ENCODE measurements around the gene GSDME.
A peak's percentile ranks its signal among the peaks of the same experiment; 100 is the strongest.
"Not testable (repeated sequence)": the region's sequence is repeated elsewhere in the genome, so short reads cannot be mapped to it uniquely, and the experiment has no call there.

Gene GSDME

DNA sequence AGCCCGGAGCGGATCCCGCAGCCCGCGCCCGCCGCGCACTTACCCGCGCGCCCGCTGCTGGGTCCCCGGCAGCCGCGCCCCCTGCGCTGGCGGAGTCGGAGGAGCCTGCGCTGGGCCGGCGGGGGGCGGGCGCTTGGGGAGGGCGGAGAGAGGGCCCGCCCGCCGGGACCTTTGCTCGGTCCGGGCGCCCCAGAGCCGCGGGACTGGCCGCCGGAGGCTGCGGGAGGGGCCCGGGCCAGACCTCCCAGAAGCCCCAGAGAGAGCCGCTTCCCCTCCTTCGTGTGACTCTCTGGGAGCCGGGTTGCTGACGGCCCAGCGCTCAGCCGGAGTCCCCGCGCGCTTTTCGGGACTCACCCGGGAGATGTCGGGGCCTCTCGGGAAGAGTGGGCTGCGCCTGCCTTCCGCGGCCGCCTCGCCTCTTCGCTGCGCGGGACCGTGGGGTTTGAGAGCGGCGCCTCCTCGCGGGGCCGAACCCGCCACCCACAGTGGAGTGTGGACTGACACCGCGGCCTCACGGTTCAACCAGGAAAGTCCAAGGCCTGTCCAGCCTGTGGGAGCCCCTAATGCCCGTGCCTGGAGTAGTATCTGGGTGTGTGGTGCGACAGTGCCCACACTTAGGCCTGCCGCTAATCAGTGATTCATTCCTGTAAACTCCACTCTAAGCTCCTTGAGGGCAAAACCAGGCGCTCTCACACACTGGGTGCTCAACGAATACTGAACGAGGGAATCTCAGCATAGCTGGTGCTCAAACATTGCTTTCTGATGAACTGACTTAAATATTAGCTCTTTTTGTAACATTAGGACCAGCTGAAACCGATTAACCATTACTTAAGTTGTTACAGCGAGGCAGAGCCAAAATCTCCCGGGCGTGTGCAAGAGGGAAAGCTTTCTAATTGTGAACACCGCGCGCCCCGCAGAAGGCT is at the start of gene GSDME:
TSS of gene GSDME (minus strand) at position 112 of the 923 bp plus-strand sequence. CDS start 7,690 bp downstream, outside the sequence.
- H3K9me3 ChIP-seq (ENCODE audit: control insufficient read depth, insufficient read depth, low read length) = no peaks in the 10 kb centered on the region
- H3K27me3 ChIP-seq (ENCODE audit: control insufficient read depth, insufficient read depth, low read length) = peaks cover 20% of the 10 kb centered on the region; the same call in 1 of the 2 replicates
- H3K27ac ChIP-seq (ENCODE audit: low read length) = no peak within 1 kb of the TSS
- WGBS (ENCODE audit: insufficient coverage, insufficient read length) = no CpG with 5 or more reads among the region's 81 CpGs
- no peak for DNase-seq (ENCODE audit: low read depth, low spot score)
- H3K4me1 ChIP-seq (ENCODE audit: control insufficient read depth, insufficient read depth, low read length) = peaks cover 6% of the 10 kb centered on the region
- no peaks in the 10 kb centered on the region for H3K36me3 ChIP-seq (ENCODE audit: control insufficient read depth, insufficient read depth, low read length)
- peak within 1 kb of the TSS; percentile 57; the same call in 1 of the 2 replicates for H3K4me3 ChIP-seq (ENCODE audit: low read length)

DNA sequence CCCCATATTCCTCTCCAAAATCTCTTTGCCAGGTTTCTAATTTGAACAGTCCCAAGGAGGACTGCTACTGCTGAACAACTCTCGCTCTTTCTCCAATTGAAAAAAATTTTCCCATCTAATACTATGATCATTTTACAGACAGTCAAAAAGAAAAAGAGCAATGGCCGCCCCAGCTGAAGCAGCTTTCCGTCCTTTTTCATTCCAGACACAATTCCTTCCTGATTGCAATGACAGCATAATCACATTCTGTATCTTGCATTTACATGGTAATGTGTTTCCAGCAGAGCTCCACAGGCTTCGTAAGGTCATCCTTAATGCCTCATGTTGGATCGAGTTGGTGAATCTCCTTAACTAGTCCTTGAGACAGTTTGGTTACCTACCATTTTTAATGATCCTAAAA is 45.0 kb upstream of the GSDME start:
- Histone ChIP-seq H3K27ac (ENCODE audit: low read length) (no peak overlapping the region), H3K4me1 (ENCODE audit: control insufficient read depth, insufficient read depth, low read length) (no peaks in the 10 kb centered on the region), H3K4me3 (ENCODE audit: low read length) (no peak overlapping the region), H3K9me3 (ENCODE audit: control insufficient read depth, insufficient read depth, low read length) (no peaks in the 10 kb centered on the region), H3K27me3 (ENCODE audit: control insufficient read depth, insufficient read depth, low read length) (no peaks in the 10 kb centered on the region), H3K36me3 (ENCODE audit: control insufficient read depth, insufficient read depth, low read length) (no peaks in the 10 kb centered on the region; the same call in 1 of the 2 replicates)
- DNase-seq (ENCODE audit: low read depth, low spot score) = no peak
- WGBS (ENCODE audit: insufficient coverage, insufficient read length) = no CpG with 5 or more reads among the region's 5 CpGs

DNA sequence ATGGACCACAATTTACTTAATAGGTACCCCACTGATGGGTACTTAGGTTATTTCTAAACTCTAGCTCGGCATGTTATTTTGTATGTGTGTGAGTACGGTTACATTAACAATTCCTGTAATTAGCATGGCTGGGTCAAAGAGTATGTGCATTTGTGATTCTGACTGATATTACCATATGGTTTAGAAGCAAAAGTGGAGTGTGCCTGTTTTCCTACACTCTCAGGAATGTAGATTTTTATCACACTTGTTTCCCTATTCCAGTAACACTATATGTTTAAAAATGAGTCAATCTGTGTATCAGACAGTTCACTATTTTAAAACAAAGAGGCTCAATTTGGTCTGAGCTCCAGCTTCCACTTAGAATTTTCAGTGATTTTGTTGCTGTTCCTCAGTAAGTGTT is 44.6 kb upstream of the GSDME start:
- H3K36me3 ChIP-seq (ENCODE audit: control insufficient read depth, insufficient read depth, low read length) = no peaks in the 10 kb centered on the region; the same call in 1 of the 2 replicates
- H3K4me1 ChIP-seq (ENCODE audit: control insufficient read depth, insufficient read depth, low read length) = no peaks in the 10 kb centered on the region
- no peak overlapping the region for H3K27ac ChIP-seq (ENCODE audit: low read length)
- DNase-seq (ENCODE audit: low read depth, low spot score) = no peak
- no CpG with 5 or more reads among the region's 2 CpGs for WGBS (ENCODE audit: insufficient coverage, insufficient read length)
- no peaks in the 10 kb centered on the region for H3K9me3 ChIP-seq (ENCODE audit: control insufficient read depth, insufficient read depth, low read length)
- H3K27me3 ChIP-seq (ENCODE audit: control insufficient read depth, insufficient read depth, low read length) = no peaks in the 10 kb centered on the region
- no peak overlapping the region for H3K4me3 ChIP-seq (ENCODE audit: low read length)

DNA sequence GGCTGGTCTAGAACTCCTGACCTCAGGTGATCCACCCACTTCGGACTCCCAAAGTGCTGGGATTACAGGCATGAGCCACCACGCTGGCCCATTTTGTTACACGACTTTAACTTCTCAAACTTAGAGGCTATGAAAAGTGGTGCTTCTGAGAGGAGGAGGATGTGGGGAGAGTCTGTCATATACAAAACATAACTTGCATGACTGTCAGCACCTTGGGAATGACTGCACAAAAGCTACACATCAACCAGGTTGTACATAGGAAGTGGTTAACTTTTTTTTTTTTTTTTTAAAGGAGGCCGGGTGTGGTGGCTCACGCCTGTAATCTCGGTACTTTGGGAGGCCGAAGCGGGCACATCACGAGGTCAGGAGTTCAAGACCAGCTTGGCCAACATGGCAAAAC is 43.4 kb upstream of the GSDME start:
- WGBS (ENCODE audit: insufficient coverage, insufficient read length) = no CpG with 5 or more reads among the region's 9 CpGs
- no peaks in the 10 kb centered on the region for H3K27me3 ChIP-seq (ENCODE audit: control insufficient read depth, insufficient read depth, low read length)
- no peaks in the 10 kb centered on the region; the same call in 1 of the 2 replicates for H3K36me3 ChIP-seq (ENCODE audit: control insufficient read depth, insufficient read depth, low read length)
- no peak overlapping the region for H3K27ac ChIP-seq (ENCODE audit: low read length)
- DNase-seq (ENCODE audit: low read depth, low spot score) = no peak
- H3K4me1 ChIP-seq (ENCODE audit: control insufficient read depth, insufficient read depth, low read length) = no peaks in the 10 kb centered on the region
- no peak overlapping the region for H3K4me3 ChIP-seq (ENCODE audit: low read length)
- H3K9me3 ChIP-seq (ENCODE audit: control insufficient read depth, insufficient read depth, low read length) = no peaks in the 10 kb centered on the region

DNA sequence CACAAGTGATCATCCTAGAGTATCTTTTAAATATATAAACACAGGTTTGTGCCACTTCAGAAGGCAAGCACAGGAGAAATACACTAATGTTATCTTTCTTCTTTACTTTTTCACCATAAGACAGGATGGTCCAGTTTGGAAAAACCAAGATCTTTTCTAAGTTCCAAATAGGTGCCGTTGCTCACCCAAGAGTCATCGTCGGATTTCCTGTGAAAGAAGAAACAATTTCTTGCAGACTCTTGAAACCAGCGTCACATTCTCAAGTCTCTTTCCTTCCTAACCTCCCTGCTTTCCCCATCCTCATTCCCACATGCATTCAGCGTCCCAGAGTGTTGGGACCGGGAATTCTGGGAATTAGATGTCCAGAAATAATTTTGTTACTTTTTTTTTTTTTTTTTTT is 42.8 kb upstream of the GSDME start:
- WGBS (ENCODE audit: insufficient coverage, insufficient read length) = no CpG with 5 or more reads among the region's 6 CpGs
- no peak overlapping the region for H3K27ac ChIP-seq (ENCODE audit: low read length)
- H3K4me1 ChIP-seq (ENCODE audit: control insufficient read depth, insufficient read depth, low read length) = no peaks in the 10 kb centered on the region
- no peak overlapping the region for H3K4me3 ChIP-seq (ENCODE audit: low read length)
- H3K9me3 ChIP-seq (ENCODE audit: control insufficient read depth, insufficient read depth, low read length) = no peaks in the 10 kb centered on the region
- H3K36me3 ChIP-seq (ENCODE audit: control insufficient read depth, insufficient read depth, low read length) = no peaks in the 10 kb centered on the region; the same call in 1 of the 2 replicates
- DNase-seq (ENCODE audit: low read depth, low spot score) = no peak
- H3K27me3 ChIP-seq (ENCODE audit: control insufficient read depth, insufficient read depth, low read length) = no peaks in the 10 kb centered on the region

DNA sequence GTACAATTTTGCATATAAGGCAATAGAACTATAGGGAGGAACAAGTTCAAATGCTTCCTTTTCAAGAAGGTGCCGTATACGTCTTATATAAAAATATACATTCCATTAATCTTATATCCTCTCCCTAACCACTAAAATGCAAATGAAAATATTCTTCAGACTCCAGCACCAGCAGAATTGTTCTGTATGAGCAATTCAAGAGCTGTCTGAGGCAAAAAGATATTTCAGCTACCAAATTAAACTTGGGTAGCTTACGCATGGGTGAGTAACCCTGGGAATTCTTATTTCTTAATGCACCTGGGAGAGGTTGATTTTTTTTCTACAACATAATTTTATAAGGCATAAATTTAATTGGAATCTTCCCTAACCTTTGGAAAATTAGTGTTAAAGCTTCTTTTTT is 42.2 kb upstream of the GSDME start:
- no peaks in the 10 kb centered on the region; the same call in 1 of the 2 replicates for H3K36me3 ChIP-seq (ENCODE audit: control insufficient read depth, insufficient read depth, low read length)
- DNase-seq (ENCODE audit: low read depth, low spot score) = no peak
- no peaks in the 10 kb centered on the region for H3K9me3 ChIP-seq (ENCODE audit: control insufficient read depth, insufficient read depth, low read length)
- H3K27me3 ChIP-seq (ENCODE audit: control insufficient read depth, insufficient read depth, low read length) = no peaks in the 10 kb centered on the region
- no peak overlapping the region for H3K27ac ChIP-seq (ENCODE audit: low read length)
- WGBS (ENCODE audit: insufficient coverage, insufficient read length) = 100% methylated on average over 2 of the region's 3 CpGs
- H3K4me1 ChIP-seq (ENCODE audit: control insufficient read depth, insufficient read depth, low read length) = no peaks in the 10 kb centered on the region
- H3K4me3 ChIP-seq (ENCODE audit: low read length) = no peak overlapping the region

DNA sequence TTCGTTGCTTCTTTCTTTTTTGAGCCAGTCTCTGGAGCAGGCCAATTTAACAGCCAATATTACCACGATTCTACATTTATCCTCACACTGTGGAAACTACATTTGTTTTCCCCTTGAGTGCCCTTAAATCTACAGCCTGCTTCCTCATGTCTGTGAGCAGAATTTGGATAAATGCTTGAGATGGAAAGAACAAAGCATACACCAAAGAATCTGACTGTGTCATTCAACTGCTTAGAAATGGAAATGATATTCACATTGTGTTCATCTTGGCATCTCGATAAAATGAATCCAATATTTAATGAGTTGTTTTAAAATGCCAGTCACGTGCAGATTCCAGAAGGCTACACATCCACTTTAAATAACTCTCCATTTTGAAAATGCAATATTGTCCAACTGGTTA is 41.0 kb upstream of the GSDME start:
- H3K27ac ChIP-seq (ENCODE audit: low read length) = no peak overlapping the region
- DNase-seq (ENCODE audit: low read depth, low spot score) = no peak
- H3K4me1 ChIP-seq (ENCODE audit: control insufficient read depth, insufficient read depth, low read length) = no peaks in the 10 kb centered on the region
- H3K36me3 ChIP-seq (ENCODE audit: control insufficient read depth, insufficient read depth, low read length) = no peaks in the 10 kb centered on the region; the same call in 1 of the 2 replicates
- H3K4me3 ChIP-seq (ENCODE audit: low read length) = no peak overlapping the region
- H3K9me3 ChIP-seq (ENCODE audit: control insufficient read depth, insufficient read depth, low read length) = no peaks in the 10 kb centered on the region
- WGBS (ENCODE audit: insufficient coverage, insufficient read length) = no CpG with 5 or more reads among the region's 4 CpGs
- no peaks in the 10 kb centered on the region for H3K27me3 ChIP-seq (ENCODE audit: control insufficient read depth, insufficient read depth, low read length)

DNA sequence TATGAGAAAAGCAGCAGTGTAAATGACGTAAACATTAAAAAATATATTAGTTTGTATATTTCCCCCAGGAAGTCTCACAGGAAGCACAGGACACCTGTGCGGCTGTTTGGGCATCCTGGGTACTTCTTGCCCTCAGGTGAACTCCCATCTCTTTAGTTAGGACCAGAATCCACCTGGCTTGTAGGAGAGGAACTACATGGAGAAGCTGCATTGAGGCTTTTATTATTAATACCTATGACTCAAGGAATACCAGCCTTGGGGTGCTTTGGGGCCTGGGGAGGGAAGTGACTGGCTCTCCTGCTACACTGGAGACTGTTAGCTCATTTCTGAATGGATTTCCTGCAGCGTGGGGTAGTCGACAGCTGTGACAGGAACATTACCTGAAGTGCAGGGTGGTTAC is 40.0 kb upstream of the GSDME start:
- WGBS (ENCODE audit: insufficient coverage, insufficient read length) = no CpG with 5 or more reads among the region's 4 CpGs
- Histone ChIP-seq H3K4me3 (ENCODE audit: low read length) (no peak overlapping the region), H3K4me1 (ENCODE audit: control insufficient read depth, insufficient read depth, low read length) (no peaks in the 10 kb centered on the region), H3K9me3 (ENCODE audit: control insufficient read depth, insufficient read depth, low read length) (no peaks in the 10 kb centered on the region), H3K27me3 (ENCODE audit: control insufficient read depth, insufficient read depth, low read length) (no peaks in the 10 kb centered on the region), H3K36me3 (ENCODE audit: control insufficient read depth, insufficient read depth, low read length) (no peaks in the 10 kb centered on the region; the same call in 1 of the 2 replicates), H3K27ac (ENCODE audit: low read length) (no peak overlapping the region)
- no peak for DNase-seq (ENCODE audit: low read depth, low spot score)

DNA sequence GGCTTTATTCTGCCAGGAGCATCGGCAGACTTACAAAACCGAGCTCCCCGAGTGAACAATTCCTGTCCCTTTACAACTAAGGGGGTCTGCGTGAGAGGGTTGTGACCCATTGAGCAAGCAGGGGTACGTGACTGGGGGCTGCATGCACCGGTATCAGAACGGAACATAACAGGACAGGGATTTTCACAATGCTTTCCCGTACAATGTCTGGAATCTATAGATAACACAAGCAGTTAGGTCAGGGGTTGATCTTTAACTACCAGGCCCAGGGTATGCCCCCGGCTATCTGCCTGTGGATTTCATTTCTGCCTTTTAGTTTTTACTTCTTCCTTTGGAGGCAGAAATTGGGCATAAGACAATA is 38.1 kb upstream of the GSDME start:
- Histone ChIP-seq H3K27me3 (ENCODE audit: control insufficient read depth, insufficient read depth, low read length) (no peaks in the 10 kb centered on the region), H3K36me3 (ENCODE audit: control insufficient read depth, insufficient read depth, low read length) (no peaks in the 10 kb centered on the region), H3K4me1 (ENCODE audit: control insufficient read depth, insufficient read depth, low read length) (no peaks in the 10 kb centered on the region), H3K4me3 (ENCODE audit: low read length) (no peak overlapping the region), H3K9me3 (ENCODE audit: control insufficient read depth, insufficient read depth, low read length) (no peaks in the 10 kb centered on the region), H3K27ac (ENCODE audit: low read length) (no peak overlapping the region)
- WGBS (ENCODE audit: insufficient coverage, insufficient read length) = no CpG with 5 or more reads among the region's 9 CpGs
- DNase-seq (ENCODE audit: low read depth, low spot score) = no peak

DNA sequence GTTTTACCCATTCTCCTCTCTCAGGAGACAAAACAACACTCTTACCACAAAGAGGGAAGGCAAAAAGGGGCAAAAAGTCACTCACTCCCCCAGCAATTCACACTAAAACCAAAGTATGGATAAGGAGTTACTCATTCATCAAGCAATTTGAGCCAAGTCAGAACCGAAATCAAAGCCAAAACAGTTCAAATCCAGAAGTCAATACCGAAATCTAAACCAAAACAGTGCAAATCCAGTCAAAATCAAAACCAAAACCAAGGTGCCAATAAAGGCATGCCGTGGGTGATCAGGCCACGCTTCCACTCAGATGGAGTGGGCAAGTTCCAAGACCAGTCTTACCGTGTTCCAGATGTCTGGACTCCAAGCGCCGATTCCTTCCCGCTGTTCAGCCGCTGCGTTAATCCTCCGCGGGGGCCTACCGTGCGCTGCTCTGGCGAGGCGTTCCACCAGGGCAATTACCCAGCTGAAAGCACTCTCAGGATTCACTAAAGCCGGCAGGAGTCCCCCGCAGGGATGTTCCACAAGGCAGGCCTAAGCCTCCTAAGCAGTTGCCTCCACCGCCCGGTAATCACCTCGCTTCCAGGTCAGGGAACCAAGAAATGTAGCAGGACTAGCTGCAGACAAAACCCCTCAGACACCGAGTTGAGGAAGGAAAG is 37.6 kb upstream of the GSDME start:
- not testable (repeated sequence) for H3K4me1 ChIP-seq (ENCODE audit: control insufficient read depth, insufficient read depth, low read length); H3K36me3 ChIP-seq (ENCODE audit: control insufficient read depth, insufficient read depth, low read length); H3K27ac ChIP-seq (ENCODE audit: low read length); DNase-seq (ENCODE audit: low read depth, low spot score); H3K4me3 ChIP-seq (ENCODE audit: low read length); H3K27me3 ChIP-seq (ENCODE audit: control insufficient read depth, insufficient read depth, low read length); H3K9me3 ChIP-seq (ENCODE audit: control insufficient read depth, insufficient read depth, low read length)
- no CpG with 5 or more reads among the region's 22 CpGs for WGBS (ENCODE audit: insufficient coverage, insufficient read length)
